Neural progenitor cell (in vitro differentiated cells): ENCODE data around the gene NTN5.

Experiments used
- EZH2phosphoT487 ChIP-seq: fragments of 200-600 bp; sonication (generic); IDR thresholded peaks from 2 replicates; pipeline ENCODE4 v1.6.1; 2017; ENCODE audit warnings: antibody characterized with exemption
- TF ChIP-seq, protein P1 (sequence below): fragments of 200-600 bp; sonication (generic); IDR thresholded peaks from 2 replicates; pipeline ENCODE4 v1.5.1; 2017; ENCODE audit warnings: antibody characterized with exemption, mild to moderate bottlenecking

DNA sequence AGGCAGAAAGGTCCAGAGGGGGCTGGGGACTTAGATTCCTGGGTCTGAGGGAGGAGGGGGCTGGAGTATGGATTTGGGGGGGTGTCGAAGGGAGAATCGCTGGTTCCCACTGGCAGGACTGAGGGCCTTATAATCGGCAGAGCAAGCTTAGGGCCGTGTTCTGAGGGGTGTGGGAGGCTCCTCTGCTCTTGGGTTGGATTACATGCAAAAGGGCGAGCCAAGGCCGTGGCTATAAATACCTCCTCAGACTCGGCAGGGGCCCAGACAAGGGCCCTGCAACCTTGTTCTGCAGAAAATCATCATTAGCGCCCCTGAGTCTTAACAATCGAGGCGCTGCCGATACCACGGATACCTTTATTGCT is 47.4 kb upstream of the NTN5 start:
- TF ChIP-seq, protein P1, sequence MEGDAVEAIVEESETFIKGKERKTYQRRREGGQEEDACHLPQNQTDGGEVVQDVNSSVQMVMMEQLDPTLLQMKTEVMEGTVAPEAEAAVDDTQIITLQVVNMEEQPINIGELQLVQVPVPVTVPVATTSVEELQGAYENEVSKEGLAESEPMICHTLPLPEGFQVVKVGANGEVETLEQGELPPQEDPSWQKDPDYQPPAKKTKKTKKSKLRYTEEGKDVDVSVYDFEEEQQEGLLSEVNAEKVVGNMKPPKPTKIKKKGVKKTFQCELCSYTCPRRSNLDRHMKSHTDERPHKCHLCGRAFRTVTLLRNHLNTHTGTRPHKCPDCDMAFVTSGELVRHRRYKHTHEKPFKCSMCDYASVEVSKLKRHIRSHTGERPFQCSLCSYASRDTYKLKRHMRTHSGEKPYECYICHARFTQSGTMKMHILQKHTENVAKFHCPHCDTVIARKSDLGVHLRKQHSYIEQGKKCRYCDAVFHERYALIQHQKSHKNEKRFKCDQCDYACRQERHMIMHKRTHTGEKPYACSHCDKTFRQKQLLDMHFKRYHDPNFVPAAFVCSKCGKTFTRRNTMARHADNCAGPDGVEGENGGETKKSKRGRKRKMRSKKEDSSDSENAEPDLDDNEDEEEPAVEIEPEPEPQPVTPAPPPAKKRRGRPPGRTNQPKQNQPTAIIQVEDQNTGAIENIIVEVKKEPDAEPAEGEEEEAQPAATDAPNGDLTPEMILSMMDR: no peak
- TF ChIP-seq EZH2phosphoT487: no peak
